Measurements from ENCODE around the gene ACAP3. TPM values are rescaled to one million over a fixed set of nuclear protein-coding genes. Genes with fewer than 3 reads are reported as not detected.

Gene ACAP3
- total RNA-seq, 3 donors from 2014 or later = 19.7 to 33.4 (median 26.9) TPM

DNA sequence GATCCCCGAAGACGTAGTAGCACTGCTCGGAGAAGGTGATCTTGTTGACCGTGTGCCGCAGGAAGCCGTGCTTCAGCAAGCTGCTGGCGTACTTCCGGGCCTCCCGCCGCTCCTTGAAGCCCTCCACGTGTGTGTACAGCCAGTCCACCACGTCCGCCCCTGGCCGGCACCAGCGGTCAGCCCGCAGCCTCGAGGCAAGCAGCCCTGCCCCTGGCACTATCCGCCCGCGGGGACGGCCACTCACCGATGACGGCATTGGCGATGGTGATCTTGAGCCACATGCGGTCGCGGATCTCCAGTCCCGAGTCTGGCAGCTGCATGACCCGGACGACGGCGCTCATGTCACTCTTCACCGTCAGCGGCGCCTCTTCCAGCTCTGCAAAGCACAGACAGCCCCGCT is 30.5 kb upstream of the ACAP3 start:
- no peak overlapping the region for H3K27ac ChIP-seq
- no peak for DNase-seq (ENCODE audit: low spot score in 2 of 2)
- H3K4me1 ChIP-seq = peaks cover 2 to 5% of the 10 kb centered on the region in 2 donors
- H3K4me3 ChIP-seq = no peak overlapping the region
- intact Hi-C loops (cut with DNase I; ENCODE audit: low total_unique reads) = no loop called here
- no peaks in the 10 kb centered on the region for H3K36me3 ChIP-seq
- H3K9me3 ChIP-seq = no peaks in the 10 kb centered on the region
- H3K27me3 ChIP-seq = no peaks in the 10 kb centered on the region
- no peak for TF ChIP-seq POLR2A (IDR thresholded peaks at IDR 0.05)
- no peak for TF ChIP-seq POLR2AphosphoS5 (IDR thresholded peaks at IDR 0.05)
- TF ChIP-seq, protein P1, sequence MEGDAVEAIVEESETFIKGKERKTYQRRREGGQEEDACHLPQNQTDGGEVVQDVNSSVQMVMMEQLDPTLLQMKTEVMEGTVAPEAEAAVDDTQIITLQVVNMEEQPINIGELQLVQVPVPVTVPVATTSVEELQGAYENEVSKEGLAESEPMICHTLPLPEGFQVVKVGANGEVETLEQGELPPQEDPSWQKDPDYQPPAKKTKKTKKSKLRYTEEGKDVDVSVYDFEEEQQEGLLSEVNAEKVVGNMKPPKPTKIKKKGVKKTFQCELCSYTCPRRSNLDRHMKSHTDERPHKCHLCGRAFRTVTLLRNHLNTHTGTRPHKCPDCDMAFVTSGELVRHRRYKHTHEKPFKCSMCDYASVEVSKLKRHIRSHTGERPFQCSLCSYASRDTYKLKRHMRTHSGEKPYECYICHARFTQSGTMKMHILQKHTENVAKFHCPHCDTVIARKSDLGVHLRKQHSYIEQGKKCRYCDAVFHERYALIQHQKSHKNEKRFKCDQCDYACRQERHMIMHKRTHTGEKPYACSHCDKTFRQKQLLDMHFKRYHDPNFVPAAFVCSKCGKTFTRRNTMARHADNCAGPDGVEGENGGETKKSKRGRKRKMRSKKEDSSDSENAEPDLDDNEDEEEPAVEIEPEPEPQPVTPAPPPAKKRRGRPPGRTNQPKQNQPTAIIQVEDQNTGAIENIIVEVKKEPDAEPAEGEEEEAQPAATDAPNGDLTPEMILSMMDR (IDR thresholded peaks at IDR 0.05) = no peak

DNA sequence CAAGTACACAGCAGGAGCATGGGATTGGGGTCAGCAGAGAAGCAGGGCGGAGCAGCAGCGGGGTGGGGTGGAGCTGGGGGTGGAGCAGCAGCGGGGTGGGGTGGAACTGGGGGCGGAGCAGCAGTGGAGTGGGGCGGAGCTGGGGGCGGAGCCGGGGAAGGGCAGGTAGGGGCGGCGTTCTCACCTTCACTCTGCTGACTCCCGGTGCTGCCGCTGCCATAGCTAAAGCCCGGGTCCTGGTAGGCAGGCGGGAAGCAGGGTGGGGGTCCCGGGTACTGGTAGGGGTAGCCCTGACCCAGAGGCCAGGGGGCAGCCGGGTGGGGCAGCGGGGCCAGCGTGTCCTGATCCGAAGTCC is 30.0 kb upstream of the ACAP3 start:
- Histone ChIP-seq H3K36me3 (no peaks in the 10 kb centered on the region), H3K27me3 (no peaks in the 10 kb centered on the region), H3K9me3 (no peaks in the 10 kb centered on the region), H3K27ac (no peak overlapping the region), H3K4me3 (no peak overlapping the region), H3K4me1 (peaks cover 7 to 10% of the 10 kb centered on the region in 2 donors)
- DNase-seq (ENCODE audit: low spot score in 2 of 2) = no peak
- TF ChIP-seq POLR2A (IDR thresholded peaks at IDR 0.05) (no peak), POLR2AphosphoS5 (IDR thresholded peaks at IDR 0.05) (no peak)
- TF ChIP-seq, protein P1 (IDR thresholded peaks at IDR 0.05) = no peak
- intact Hi-C loops (cut with DNase I; ENCODE audit: low total_unique reads) = no loop called here

GRCh38 chr1:1336931-1337792 is 29.4 kb upstream of the ACAP3 start:
- Histone ChIP-seq H3K4me3 (no peak overlapping the region), H3K27ac (no peak overlapping the region), H3K36me3 (no peaks in the 10 kb centered on the region), H3K9me3 (no peaks in the 10 kb centered on the region), H3K27me3 (no peaks in the 10 kb centered on the region), H3K4me1 (peaks cover 12 to 15% of the 10 kb centered on the region in 2 donors)
- intact Hi-C loops (cut with DNase I; ENCODE audit: low total_unique reads) = no loop called here
- no peak for DNase-seq (ENCODE audit: low spot score in 2 of 2)
- TF ChIP-seq POLR2AphosphoS5 (IDR thresholded peaks at IDR 0.05) (no peak), POLR2A (IDR thresholded peaks at IDR 0.05) (no peak)
- TF ChIP-seq, protein P1 (IDR thresholded peaks at IDR 0.05) = no peak

DNA sequence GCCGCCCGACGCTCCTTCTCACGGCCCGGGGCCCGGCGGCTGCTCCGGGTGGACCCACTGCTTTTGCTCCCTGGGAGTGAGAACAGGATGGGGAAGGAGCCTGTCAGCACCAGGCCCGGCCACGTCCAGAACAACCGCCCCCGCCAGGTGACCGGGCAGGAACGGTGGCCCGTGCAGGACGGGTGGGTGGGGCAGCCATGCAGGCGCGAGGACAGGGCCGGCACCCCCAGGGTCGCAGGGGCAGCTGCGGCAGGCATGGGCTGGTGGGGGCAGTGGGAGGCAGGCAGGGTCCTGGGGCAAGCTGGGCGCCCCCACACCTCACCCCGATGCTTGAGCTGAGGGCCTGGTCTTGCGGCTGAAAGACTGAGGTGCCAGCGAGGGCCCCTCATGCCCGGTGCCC is 28.7 kb upstream of the ACAP3 start:
- Histone ChIP-seq H3K27me3 (no peaks in the 10 kb centered on the region), H3K27ac (no peak overlapping the region), H3K9me3 (no peaks in the 10 kb centered on the region), H3K4me1 (peaks cover 13 to 19% of the 10 kb centered on the region in 2 donors), H3K4me3 (no peak overlapping the region), H3K36me3 (no peaks in the 10 kb centered on the region)
- intact Hi-C loops (cut with DNase I; ENCODE audit: low total_unique reads) = no loop called here
- no peak for DNase-seq (ENCODE audit: low spot score in 2 of 2)
- no peak for TF ChIP-seq POLR2AphosphoS5 (IDR thresholded peaks at IDR 0.05)
- TF ChIP-seq, protein P1 (IDR thresholded peaks at IDR 0.05) = no peak
- no peak for TF ChIP-seq POLR2A (IDR thresholded peaks at IDR 0.05)

- Histone ChIP-seq H3K4me1 (peaks cover 13 to 19% of the 10 kb centered on the region in 2 donors), H3K4me3 (no peak overlapping the region), H3K27ac (no peak overlapping the region), H3K27me3 (no peaks in the 10 kb centered on the region), H3K36me3 (no peaks in the 10 kb centered on the region), H3K9me3 (no peaks in the 10 kb centered on the region)
- TF ChIP-seq POLR2AphosphoS5 (IDR thresholded peaks at IDR 0.05) = no peak
- intact Hi-C loops (cut with DNase I; ENCODE audit: low total_unique reads) = no loop called here
- DNase-seq (ENCODE audit: low spot score in 2 of 2) = no peak
These were observed 28.1 kb upstream of the ACAP3 start for GRCh38 chr1:1335792-1336248.

All from breast epithelium (tissue), 4 donors.